Endometrial microvascular endothelial cells (primary cell): Measurements from ENCODE around the gene LIPC. TPM values are rescaled to one million over a fixed set of nuclear protein-coding genes. Genes with fewer than 3 reads are reported as not detected.

Experiments used
- in situ Hi-C: cut with HindIII; loops from 2 replicates; pipeline ENCODE4 v1.10.0; 2017; ENCODE audit warnings: low sequenced_read_pairs, low pct_unique_long_range_greater_than_20kb; ENCODE audit errors: inconsistent ontology term
- total RNA-seq: library from RNA; depleted of rRNA; stranded (reverse); fragments of >200 nt; gene quantifications from one replicate; pipeline ENCODE4 v1.2.3, GENCODE V29; 2015; ENCODE audit errors: inconsistent ontology term

LIPC gene
- not detected for total RNA-seq

GRCh38 chr15:58431221-58432149, at the start of gene LIPC:
Gene LIPC (plus strand): TSS chr15:58431991. CDS start chr15:58432033, 42 bp downstream.
- in situ Hi-C loops, result no loop called here

DNA sequence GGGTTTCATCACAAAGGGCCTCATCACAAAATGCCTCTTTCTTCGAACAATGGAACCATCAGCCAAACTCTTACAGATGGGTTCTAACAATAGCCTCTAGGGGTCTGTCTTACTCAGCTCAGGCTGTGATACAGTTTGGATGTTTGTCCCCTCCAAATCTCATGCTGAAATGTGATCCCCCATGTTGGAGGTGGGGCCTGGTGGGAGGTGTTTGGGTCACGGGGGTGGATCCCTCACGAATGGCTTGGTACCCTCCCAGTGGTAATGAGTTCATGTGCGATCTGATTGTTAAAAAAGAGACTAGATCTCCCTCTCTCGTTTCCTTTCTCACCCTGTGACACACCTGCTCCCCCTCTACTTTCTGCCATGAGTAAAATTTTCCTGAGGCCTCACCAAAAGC, 47.9 kb upstream of the LIPC start:
- in situ Hi-C loops, result no loop called here

DNA sequence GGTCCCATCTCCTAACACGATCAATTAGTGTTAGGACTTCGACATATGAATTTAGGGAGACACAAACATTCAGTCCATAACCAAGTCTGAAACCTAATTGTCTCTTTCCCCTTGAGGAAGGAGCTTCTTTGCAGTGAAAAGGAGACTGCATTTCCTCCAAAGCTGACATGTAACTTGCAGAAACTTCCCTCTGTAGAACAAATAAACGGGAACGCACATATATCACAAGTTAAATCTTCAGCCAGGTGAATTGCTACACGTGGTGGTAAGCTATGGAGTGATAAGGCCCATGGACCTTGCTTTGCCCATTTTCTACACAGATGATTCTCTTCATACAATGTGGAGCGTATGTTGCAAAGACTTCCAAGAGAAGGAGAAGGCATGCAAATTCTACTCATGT, 47.1 kb upstream of the LIPC start:
- in situ Hi-C loops, result no loop called here

DNA sequence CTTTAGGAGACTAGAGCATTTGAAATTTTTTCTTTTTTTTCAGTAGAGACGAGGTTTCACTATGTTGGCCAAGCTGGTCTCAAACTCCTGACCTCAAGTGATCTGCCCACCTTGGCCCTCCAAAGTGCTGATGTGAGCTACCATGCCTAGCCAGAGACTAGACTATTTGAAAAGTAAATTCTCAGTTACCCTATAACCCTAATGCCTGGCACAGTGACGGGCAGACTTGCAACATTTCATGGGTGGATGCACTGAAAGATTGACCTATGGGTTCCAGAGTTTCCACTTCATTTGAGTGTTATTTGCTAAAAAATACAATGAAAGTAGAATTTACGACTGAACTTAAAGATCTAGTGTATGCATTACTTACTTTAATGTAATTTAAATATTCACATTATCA, 45.7 kb upstream of the LIPC start:
- in situ Hi-C loops, result no loop called here

DNA sequence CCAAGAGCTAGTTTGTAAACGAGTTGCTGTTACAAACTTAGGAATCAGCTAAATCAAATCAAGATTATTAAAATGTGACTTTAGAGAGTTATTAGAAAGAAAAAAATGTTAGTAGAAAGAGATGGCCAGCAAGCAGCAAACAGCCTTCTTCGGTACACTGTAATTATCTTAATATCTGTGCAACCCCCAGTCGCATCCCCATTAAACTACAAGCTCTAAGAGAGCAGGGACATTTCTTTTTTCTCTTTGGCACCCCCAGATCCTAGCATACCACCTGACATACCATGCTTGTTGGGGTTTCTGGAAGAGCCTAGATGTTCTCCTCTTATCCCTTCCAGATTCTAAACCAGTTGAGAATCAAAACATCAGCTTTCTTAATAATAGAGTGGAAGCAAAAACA, 45.1 kb upstream of the LIPC start:
- in situ Hi-C loops, result no loop called here

DNA sequence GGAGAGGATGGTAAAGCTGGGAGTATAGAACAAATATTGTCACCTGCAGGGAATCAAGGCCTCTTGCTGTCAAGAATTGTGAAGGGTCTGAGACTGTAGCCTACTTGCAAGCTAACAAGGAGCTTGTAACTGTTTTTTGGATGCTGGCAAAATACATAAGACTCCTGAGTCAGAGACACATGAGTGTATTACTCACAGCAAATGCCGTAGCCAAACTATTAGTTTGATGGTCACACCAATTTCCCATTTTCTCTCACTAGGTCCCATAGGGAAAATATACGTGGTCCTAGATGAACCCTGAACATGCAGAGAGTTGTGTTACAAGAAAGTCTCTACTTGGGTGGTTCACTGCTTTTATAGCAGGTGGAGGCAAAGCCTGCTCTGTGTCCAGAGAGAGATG, 44.7 kb upstream of the LIPC start:
- in situ Hi-C loops, result no loop called here

DNA sequence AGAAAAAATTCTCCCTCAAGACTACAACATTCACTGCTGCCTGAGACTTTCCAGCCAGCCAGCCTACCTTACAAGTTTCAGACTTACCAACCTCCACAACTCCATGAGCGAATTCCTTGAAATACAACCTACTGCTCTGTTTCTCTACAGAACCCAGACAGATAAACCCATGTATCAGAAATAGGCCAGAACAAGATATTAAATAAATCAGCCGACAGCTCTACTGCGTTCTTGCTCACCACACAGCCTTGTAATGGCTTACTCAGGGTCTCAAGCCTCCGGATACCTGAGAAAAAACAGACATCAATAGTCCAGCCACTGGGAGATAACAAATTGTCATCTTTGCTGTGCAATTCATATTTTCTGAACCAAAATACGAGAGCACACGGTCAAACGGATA, 43.6 kb upstream of the LIPC start:
- in situ Hi-C loops, result no loop called here

DNA sequence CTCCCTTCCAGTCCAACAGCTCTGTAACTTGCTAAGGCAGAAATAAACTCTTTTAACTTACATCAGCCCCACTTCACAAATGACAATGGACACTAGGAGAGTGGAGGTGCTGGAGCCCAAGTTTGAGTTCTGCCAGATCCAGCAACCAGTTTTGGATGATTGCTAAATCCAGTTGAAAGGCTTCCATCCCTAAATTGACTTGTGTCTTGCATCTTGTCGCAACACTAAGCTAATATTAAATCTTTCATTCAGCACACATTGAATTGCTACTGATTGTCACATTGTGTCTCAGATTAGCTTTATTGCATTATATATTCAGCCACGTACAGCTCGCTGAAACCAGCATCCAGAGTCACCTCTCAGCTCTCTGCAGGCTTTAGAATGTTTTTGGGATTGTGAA, 41.7 kb upstream of the LIPC start:
- in situ Hi-C loops, result no loop called here

DNA sequence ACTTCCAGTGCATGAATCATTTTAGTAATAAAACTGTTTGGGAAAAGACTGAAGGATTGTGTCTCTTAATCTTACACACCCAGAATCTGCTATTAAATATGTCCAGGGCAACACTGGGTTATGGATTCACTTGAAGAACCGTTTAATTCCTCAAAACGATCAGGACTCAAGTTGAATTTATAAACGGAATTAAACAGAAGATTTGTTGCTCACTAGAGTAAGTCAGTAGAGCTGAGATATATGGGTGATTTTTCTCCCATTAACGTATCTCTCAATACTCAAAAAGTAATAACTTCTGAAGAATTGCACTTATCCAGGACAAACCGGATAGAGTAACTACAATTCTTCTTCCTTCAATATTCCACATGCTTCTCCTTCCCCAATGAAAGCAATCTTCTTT, 41.1 kb upstream of the LIPC start:
- in situ Hi-C loops, result no loop called here

DNA sequence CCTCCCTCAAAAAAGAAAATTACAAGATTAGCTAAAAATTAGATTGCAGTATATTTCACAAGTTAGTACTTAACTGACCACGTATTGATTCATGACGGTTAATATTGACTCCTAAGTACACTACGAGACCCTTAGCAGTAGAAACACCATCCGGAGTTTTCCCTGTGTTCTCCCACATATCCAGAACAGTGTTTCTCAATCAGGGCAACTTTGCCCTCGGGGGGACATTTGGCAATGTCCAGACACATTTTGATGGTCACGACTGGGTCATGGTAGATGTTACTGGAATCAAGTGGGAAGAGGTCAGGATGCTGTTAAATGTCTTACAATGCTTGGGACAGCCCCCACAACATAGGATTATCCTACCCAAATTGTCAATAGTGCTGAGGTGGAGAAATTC, 40.7 kb upstream of the LIPC start:
- in situ Hi-C loops, result no loop called here

DNA sequence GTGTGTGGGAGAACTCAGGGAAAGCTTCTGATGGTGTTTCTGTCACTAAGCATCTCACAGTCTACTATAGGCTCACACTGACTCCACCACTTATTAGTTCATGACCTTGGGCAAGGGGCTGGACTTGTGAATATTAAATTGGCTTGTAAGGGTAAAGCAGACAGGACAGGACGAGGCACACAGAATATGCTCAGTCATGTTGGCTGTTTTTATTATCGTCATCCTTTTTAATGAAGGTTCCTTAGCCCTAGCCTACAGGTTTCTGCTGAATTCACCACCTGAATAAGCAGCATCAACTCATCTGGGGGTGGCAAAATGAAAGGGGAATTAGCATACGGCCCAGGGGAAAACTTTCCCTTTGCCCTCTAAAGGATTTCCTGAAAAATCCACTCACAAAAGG, 39.6 kb upstream of the LIPC start:
- in situ Hi-C loops, result no loop called here

DNA sequence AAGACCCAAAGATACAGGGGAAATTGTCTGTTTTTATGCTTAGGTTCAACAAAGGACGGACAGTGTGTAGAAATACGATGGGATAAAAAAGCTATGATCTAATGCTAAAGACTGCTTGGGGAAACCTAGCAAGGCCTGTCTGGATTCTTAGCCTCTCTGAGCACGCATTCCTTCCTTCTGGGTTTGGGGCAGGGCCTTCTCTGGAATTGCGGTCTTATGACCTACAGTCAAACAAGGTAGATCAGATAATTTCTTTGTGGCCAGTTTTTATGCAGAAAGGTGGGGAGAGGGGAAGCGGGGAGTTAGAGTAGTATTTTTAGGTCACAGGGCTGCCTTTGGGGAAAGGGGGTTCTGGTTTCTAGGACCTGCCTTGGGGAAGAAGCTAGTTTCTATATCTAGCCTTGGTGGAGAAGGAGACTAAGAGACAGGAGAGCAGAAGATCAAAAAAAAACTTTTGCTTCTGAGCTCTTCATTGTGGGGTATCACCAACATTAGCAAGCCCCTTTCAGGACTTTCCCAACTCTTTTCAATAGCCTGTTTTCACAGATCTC, 39.1 kb upstream of the LIPC start:
- in situ Hi-C loops, result no loop called here

- in situ Hi-C loops, result no loop called here
Observed at GRCh38 chr15:58393241-58393662, 38.5 kb upstream of the LIPC start.

GRCh38 chr15:58396181-58396580, 35.6 kb upstream of the LIPC start:
- in situ Hi-C loops, result no loop called here

DNA sequence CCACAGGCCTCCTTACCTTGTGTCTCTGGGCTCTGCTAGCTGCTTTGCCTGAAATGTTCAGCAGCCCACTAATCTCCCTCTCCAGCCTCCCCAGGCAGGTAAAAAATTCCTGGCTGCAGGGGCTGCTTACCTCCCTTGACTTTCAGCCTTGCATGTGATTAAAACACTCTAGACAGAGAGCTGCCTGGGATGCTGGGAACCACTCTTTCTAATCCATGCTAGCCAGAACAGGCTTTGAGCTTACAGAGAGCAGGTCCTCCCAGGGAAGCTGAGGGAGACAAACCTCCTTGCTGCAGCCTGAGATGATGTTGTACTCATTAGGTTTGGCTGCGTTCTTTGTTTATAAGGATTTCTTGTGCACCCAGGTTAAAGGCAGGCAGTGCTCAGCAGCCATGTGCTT, 33.7 kb upstream of the LIPC start:
- in situ Hi-C loops, result no loop called here

DNA sequence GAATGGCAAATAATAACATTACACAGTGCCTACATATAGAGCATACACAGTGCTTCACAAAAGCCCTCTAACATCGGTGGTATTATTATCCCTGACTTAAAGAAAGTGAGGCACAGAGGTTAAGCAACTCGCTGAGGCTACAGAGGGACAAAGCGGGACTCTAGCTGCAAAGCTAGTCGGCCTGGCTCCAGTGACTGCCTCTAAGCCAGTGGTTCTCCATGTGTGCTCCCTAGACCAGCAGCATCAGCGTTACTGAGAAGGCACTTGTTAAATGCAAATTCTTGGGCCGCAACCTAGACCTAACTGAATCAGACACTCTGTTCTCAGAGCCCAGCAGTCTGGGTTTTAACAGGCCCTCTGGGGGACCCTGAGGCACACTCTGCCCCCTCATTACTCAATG, 33.1 kb upstream of the LIPC start:
- in situ Hi-C loops, result no loop called here

DNA sequence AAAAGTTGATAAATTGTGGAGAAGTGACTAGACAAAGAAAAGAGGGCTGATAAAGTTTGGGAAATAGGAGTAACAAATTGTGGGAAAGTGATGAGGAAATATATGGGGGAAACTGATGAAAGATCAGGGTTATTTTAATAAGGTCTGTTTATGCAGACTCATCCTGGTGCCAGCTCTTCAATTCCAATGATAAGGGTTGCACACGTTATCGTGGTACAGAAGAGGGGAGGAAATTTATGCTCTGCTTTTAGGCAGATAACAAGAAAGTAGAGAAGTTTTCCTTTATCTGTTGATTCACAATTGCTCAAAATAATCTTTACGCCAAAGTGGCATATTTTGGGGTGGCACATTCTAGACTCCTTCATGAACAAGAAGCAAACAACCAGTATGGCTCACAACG, 32.1 kb upstream of the LIPC start:
- in situ Hi-C loops, result no loop called here

- in situ Hi-C loops, result no loop called here
Observed at GRCh38 chr15:58401276-58401675, 30.5 kb upstream of the LIPC start.

DNA sequence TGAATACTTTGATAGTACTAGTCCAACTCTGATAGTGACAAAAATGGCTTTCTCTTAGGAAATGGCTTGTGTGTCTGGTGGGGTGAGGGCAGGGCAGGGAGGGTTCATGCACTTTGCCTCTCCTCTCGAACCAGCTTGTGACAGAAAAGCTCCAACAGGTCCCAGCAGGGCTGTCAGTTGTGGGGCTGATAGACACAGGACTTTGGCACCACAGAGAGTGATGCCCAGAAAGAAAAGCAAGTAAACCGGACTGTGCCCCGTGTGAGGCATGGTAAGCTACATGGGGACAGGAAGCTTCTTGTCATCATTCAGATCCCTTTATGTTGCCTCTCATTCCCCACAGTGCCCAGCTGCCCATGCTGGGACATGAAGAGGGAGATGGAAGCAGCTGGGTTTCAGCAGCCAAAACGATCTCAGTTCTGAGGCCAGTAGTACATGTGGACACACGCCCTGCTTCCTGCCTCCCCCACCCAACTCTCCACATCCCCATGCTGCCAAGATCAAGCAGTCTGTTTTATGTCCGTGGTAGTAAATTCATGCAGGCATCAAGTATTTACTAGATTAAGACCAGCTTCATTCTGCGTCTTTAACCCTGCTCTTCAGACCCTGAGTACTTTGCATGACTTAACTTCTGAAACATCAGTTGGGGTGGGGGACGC, 29.7 kb upstream of the LIPC start:
- in situ Hi-C loops, result no loop called here

GRCh38 chr15:58403581-58403980, 28.2 kb upstream of the LIPC start:
- in situ Hi-C loops, result no loop called here
